GM12864 (cell line): ENCODE measurements around the gene FAM200C.

Source experiments
- DNase-seq: peaks from one replicate; pipeline ENCODE4 v3.0.0-alpha.2; 2011; ENCODE audit warnings: low read depth
- H3K4me3 ChIP-seq: 2 replicates; pipeline ENCODE4 v1.5.1; 2011; ENCODE audit warnings: mild to moderate bottlenecking, low read depth, low read length, control low read depth
- TF ChIP-seq, protein P1 (sequence below): IDR thresholded peaks from 2 replicates; pipeline ENCODE4 v1.5.1; 2011; ENCODE audit warnings: low read depth, mild to moderate bottlenecking, moderate library complexity, low read length, control low read depth, inconsistent platforms; ENCODE audit errors: missing control alignments

The FAM200C gene

GRCh38 chr5:160352308-160352707 is 47.5 kb downstream of the FAM200C start:
- DNase-seq = no peak
- TF ChIP-seq, protein P1, sequence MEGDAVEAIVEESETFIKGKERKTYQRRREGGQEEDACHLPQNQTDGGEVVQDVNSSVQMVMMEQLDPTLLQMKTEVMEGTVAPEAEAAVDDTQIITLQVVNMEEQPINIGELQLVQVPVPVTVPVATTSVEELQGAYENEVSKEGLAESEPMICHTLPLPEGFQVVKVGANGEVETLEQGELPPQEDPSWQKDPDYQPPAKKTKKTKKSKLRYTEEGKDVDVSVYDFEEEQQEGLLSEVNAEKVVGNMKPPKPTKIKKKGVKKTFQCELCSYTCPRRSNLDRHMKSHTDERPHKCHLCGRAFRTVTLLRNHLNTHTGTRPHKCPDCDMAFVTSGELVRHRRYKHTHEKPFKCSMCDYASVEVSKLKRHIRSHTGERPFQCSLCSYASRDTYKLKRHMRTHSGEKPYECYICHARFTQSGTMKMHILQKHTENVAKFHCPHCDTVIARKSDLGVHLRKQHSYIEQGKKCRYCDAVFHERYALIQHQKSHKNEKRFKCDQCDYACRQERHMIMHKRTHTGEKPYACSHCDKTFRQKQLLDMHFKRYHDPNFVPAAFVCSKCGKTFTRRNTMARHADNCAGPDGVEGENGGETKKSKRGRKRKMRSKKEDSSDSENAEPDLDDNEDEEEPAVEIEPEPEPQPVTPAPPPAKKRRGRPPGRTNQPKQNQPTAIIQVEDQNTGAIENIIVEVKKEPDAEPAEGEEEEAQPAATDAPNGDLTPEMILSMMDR = no peak
- H3K4me3 ChIP-seq = no peak overlapping the region

GRCh38 chr5:160349935-160350303 is 49.9 kb downstream of the FAM200C start:
- no peak overlapping the region for H3K4me3 ChIP-seq
- DNase-seq = no peak
- TF ChIP-seq, protein P1 = no peak

GRCh38 chr5:160349249-160349934 is 50.5 kb downstream of the FAM200C start:
- DNase-seq = no peak
- no peak overlapping the region for H3K4me3 ChIP-seq
- TF ChIP-seq, protein P1 = no peak

GRCh38 chr5:160348080-160348479 is 51.8 kb downstream of the FAM200C start:
- no peak for DNase-seq
- TF ChIP-seq, protein P1 = no peak
- H3K4me3 ChIP-seq = no peak overlapping the region

GRCh38 chr5:160347448-160347847 is 52.4 kb downstream of the FAM200C start:
- DNase-seq = no peak
- TF ChIP-seq, protein P1 = no peak
- H3K4me3 ChIP-seq = no peak overlapping the region
